Measurements from ENCODE around the gene TOMM7. TPM values are rescaled to one million over a fixed set of nuclear protein-coding genes. Genes with fewer than 3 reads are reported as not detected.

Gene TOMM7
- total and polyA plus RNA-seq, 12 donors, result 94.2 to 574 (median 275) TPM

GRCh38 chr7:22786290-22786932 is 36.2 kb downstream of the TOMM7 start:
- intact Hi-C loops (cut with DNase I), result no loop called here
- DNase-seq, result no peak
- Histone ChIP-seq H3K27me3 (no peaks in the 10 kb centered on the region), H3K36me3 (replicated peaks in 1 of 2) (no peaks in the 10 kb centered on the region), H3K4me1 (replicated peaks in 1 of 2) (no peaks in the 10 kb centered on the region), H3K27ac (no peak overlapping the region), H3K4me3 (no peak overlapping the region), H3K9me3 (replicated peaks in 1 of 3) (no peaks in the 10 kb centered on the region)
- TF ChIP-seq CTCF (IDR thresholded peaks at IDR 0.05) (no peak), POLR2A (IDR thresholded peaks at IDR 0.05) (no peak)
- 77 to 84% (median 80%) methylated on average over 3 of the region's 3 CpGs for WGBS, 4 donors

GRCh38 chr7:22784346-22784745 is 38.3 kb downstream of the TOMM7 start:
- intact Hi-C loops (cut with DNase I), result loop anchor here in 1 of 2 donors (5.0 kb wide), 1 partner anchor 227 kb away; no protein-coding TSS in a partner anchor
- H3K4me3 ChIP-seq, result no peak overlapping the region
- no peaks in the 10 kb centered on the region for H3K36me3 ChIP-seq (replicated peaks in 1 of 2)
- 25 to 52% (median 45%) methylated on average over 1 of the region's 1 CpG for WGBS, 4 donors
- no peak for DNase-seq
- H3K9me3 ChIP-seq (replicated peaks in 1 of 3), result no peaks in the 10 kb centered on the region
- H3K4me1 ChIP-seq (replicated peaks in 1 of 2), result no peaks in the 10 kb centered on the region
- H3K27ac ChIP-seq, result no peak overlapping the region
- no peaks in the 10 kb centered on the region for H3K27me3 ChIP-seq
- no peak for TF ChIP-seq POLR2A (IDR thresholded peaks at IDR 0.05)
- TF ChIP-seq CTCF (IDR thresholded peaks at IDR 0.05), result no peak

GRCh38 chr7:22783421-22783820 is 39.2 kb downstream of the TOMM7 start:
- intact Hi-C loops (cut with DNase I), result loop anchor here in 1 of 2 donors (5.0 kb wide), 1 partner anchor 226 kb away; no protein-coding TSS in a partner anchor
- Histone ChIP-seq H3K27ac (no peak overlapping the region), H3K27me3 (no peaks in the 10 kb centered on the region), H3K9me3 (replicated peaks in 1 of 3) (no peaks in the 10 kb centered on the region), H3K4me1 (replicated peaks in 1 of 2) (no peaks in the 10 kb centered on the region), H3K4me3 (no peak overlapping the region), H3K36me3 (replicated peaks in 1 of 2) (no peaks in the 10 kb centered on the region)
- WGBS, 4 donors, result 86 to 92% (median 88%) methylated on average over 5 of the region's 5 CpGs
- DNase-seq, result no peak
- no peak for TF ChIP-seq CTCF (IDR thresholded peaks at IDR 0.05)
- TF ChIP-seq POLR2A (IDR thresholded peaks at IDR 0.05), result no peak

DNA sequence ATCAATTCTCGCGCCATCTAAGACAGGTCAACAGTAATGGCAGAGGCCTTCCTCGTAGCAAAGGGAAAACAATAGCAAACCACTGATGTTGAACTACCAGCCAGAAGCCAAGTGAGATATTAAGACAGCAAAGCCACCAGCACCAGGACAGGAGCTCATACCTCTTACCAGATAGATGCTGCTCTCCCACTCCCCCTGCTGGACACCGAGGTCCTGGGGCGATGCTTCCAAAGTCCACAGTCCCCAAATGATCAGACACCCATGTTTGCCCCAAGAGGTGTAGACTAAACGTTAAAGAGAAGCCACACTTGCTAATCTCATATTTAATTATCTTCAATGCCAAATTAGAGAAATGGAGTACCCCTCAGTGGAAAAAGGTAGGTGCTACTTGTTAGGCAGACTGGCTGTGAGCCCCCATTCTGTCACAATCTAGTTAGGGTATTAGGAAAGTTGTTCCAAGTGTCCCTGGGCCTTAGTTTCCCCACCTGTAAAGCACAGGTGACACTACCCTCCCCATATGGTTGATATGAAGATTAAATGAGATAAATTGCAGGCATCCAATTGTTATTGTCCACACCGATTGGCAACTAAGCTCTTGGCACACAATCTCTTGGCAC is 39.9 kb downstream of the TOMM7 start:
- intact Hi-C loops (cut with DNase I), result loop anchor here in 1 of 2 donors (5.0 kb wide), 1 partner anchor 225 kb away; no protein-coding TSS in a partner anchor
- H3K9me3 ChIP-seq (replicated peaks in 1 of 3), result no peaks in the 10 kb centered on the region
- H3K27ac ChIP-seq, result no peak overlapping the region
- no peaks in the 10 kb centered on the region for H3K4me1 ChIP-seq (replicated peaks in 1 of 2)
- DNase-seq, result peak; percentile 54 to 84 (median 79)
- no peak overlapping the region for H3K4me3 ChIP-seq
- no peaks in the 10 kb centered on the region for H3K27me3 ChIP-seq
- H3K36me3 ChIP-seq (replicated peaks in 1 of 2), result no peaks in the 10 kb centered on the region
- peak; percentile 44 to 69 (median 60) for TF ChIP-seq CTCF (IDR thresholded peaks at IDR 0.05)
- TF ChIP-seq POLR2A (IDR thresholded peaks at IDR 0.05), result no peak
- WGBS, 4 donors, result 58 to 71% (median 64%) methylated on average over 7 of the region's 7 CpGs
